Right atrium auricular region (tissue), 2 donors: ENCODE results near the gene COX6B1. TPM values are rescaled to one million over a fixed set of nuclear protein-coding genes. Genes with fewer than 3 reads are reported as not detected.

Experiments used
- DNase-seq: peaks from one replicate; pipeline ENCODE4 v3.0.0-alpha.2; 2019; ENCODE audit warnings: low spot score
- H3K27ac ChIP-seq, 2 donors: fragments of 200-600 bp; sonication (generic); 1 replicate in 1 of 2; 2 replicates in 1 of 2; pipeline ENCODE4 v1.5.1; 2016 to 2019
- H3K27me3 ChIP-seq, 2 donors: fragments of 200-600 bp; sonication (generic); one replicate each; pipeline versions ENCODE4 v1.5.1 to v1.6.0; 2017 to 2019
- H3K36me3 ChIP-seq: fragments of 200-600 bp; sonication (generic); one replicate; pipeline ENCODE4 v1.5.1; 2016
- H3K4me1 ChIP-seq, 2 donors: fragments of 200-600 bp; sonication (generic); one replicate each; pipeline versions ENCODE4 v1.5.1 to v1.6.0; 2017 to 2019
- H3K4me3 ChIP-seq, 2 donors: fragments of 200-600 bp; sonication (generic); 1 replicate in 1 of 2; 2 replicates in 1 of 2; pipeline ENCODE4 v1.5.1; 2017 to 2019; ENCODE audit warnings: mild to moderate bottlenecking in 1 of 2, moderate library complexity in 1 of 2
- H3K9me3 ChIP-seq, 2 donors: fragments of 200-600 bp; sonication (generic); one replicate each; pipeline ENCODE4 v1.5.1; 2019
- total RNA-seq, 2 donors: library from RNA; depleted of rRNA; stranded (reverse); fragments of >200 nt; gene quantifications; one replicate each; pipeline ENCODE4 v1.1.0, GENCODE V29; 2016
- TF ChIP-seq, protein P1 (sequence below), 2 donors: fragments of 200-600 bp; sonication (generic); IDR thresholded peaks; one replicate each; pipeline ENCODE4 v1.5.1; 2019; ENCODE audit warnings: antibody characterized with exemption in 2 of 2

Gene COX6B1
- total RNA-seq, 2 donors from 2014 or later: 1,397 to 1,663 TPM

DNA sequence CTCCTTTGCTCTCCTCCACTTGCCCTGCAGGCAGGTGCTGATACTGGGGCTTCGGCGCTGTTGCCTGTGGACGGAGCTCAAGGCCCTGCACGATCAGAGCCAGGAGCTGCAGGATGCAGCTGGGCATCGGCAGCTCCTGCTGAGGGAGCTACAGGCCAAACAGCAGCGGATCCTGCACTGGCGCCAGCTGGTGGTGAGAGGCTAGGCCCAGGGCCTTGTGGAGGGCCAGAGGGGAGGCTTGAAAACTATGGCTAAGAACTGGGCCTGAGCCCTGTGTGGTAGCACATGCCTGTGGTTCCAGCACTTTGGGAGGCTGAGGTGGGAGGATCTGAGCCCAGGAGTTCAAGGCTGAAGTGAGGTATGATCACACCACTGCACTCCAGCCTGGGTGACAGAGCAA is 29.3 kb upstream of the COX6B1 start:
- Histone ChIP-seq H3K27me3 (no peaks in the 10 kb centered on the region), H3K36me3 (no peaks in the 10 kb centered on the region), H3K27ac (no peak overlapping the region), H3K9me3 (no peaks in the 10 kb centered on the region), H3K4me3 (no peak overlapping the region), H3K4me1 (no peaks in the 10 kb centered on the region)
- DNase-seq: no peak
- TF ChIP-seq, protein P1, sequence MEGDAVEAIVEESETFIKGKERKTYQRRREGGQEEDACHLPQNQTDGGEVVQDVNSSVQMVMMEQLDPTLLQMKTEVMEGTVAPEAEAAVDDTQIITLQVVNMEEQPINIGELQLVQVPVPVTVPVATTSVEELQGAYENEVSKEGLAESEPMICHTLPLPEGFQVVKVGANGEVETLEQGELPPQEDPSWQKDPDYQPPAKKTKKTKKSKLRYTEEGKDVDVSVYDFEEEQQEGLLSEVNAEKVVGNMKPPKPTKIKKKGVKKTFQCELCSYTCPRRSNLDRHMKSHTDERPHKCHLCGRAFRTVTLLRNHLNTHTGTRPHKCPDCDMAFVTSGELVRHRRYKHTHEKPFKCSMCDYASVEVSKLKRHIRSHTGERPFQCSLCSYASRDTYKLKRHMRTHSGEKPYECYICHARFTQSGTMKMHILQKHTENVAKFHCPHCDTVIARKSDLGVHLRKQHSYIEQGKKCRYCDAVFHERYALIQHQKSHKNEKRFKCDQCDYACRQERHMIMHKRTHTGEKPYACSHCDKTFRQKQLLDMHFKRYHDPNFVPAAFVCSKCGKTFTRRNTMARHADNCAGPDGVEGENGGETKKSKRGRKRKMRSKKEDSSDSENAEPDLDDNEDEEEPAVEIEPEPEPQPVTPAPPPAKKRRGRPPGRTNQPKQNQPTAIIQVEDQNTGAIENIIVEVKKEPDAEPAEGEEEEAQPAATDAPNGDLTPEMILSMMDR (IDR thresholded peaks at IDR 0.05): no peak

DNA sequence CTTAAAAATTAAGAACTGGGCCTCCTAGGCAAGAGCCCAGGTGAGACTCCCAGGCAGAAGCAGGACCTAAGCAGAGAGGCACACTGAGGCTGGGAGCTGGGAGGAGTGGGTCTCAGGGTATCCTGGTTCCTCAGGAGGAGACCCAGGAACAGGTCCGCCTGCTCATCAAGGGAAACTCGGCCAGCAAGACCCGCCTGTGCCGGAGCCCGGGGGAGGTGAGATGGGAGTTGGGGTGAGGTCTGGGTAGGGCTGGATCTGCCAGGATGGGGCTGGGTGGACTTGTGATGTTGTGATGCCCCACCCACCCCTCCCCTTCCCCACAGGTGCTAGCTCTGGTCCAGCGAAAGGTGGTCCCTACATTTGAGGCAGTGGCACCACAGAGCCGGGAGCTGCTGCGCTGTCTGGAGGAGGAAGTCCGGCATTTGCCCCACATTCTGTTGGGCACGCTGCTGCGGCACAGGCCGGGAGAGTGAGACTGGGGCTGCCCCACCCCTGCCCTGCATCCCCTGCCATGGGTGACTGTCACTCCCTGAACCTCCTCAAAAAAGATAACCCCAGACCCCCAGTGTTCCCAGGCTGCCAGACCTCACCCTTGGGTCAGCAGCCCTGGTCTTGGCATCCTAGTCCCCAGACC is 28.7 kb upstream of the COX6B1 start:
- Histone ChIP-seq H3K4me3 (no peak overlapping the region), H3K9me3 (no peaks in the 10 kb centered on the region), H3K36me3 (no peaks in the 10 kb centered on the region), H3K4me1 (no peaks in the 10 kb centered on the region), H3K27me3 (no peaks in the 10 kb centered on the region), H3K27ac (no peak overlapping the region)
- TF ChIP-seq, protein P1 (IDR thresholded peaks at IDR 0.05): no peak
- no peak for DNase-seq

DNA sequence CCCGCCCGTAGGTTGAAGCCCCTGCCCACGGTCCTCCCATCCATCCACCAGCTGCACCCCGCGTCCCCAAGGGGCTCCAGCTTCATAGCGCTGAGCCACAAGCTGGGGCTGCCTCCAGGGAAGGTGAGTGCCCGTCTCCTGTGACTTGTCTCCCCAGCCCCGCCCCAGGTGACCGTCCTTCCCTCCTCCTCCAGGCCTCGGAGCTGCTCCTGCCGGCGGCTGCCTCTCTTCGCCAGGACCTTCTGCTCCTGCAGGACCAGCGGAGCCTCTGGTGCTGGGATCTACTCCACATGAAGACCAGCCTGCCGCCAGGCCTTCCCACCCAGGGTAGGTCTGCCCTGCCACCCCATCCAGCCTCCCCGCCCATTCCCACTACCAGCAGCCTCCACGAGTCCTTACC is 28.1 kb upstream of the COX6B1 start:
- no peak for DNase-seq
- TF ChIP-seq, protein P1 (IDR thresholded peaks at IDR 0.05): no peak
- H3K27ac ChIP-seq: no peak overlapping the region
- no peaks in the 10 kb centered on the region for H3K36me3 ChIP-seq
- no peaks in the 10 kb centered on the region for H3K27me3 ChIP-seq
- H3K4me3 ChIP-seq: no peak overlapping the region
- no peaks in the 10 kb centered on the region for H3K9me3 ChIP-seq
- H3K4me1 ChIP-seq: no peaks in the 10 kb centered on the region

DNA sequence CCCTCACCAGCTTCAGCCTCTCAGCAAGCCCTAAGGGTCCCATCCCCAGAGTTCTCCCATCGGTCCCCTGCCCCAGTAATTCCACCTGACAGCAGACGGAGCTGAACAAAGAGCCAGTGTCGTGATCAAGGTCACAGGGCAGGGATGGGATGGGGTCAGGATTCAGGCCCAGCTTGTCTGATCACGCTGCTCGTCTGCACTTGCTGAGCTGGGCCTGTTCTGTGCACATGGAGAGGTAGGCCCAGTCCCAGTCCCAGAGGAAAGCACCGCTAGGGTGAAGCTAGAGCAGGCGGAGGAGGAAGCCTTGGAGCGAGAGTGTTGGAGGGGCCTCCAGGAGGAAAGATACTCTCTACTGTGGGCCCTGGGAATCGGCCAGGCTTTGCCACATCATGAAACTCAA is 26.4 kb upstream of the COX6B1 start:
- DNase-seq: no peak
- Histone ChIP-seq H3K36me3 (no peaks in the 10 kb centered on the region), H3K4me1 (no peaks in the 10 kb centered on the region), H3K27ac (no peak overlapping the region), H3K4me3 (no peak overlapping the region), H3K27me3 (no peaks in the 10 kb centered on the region), H3K9me3 (no peaks in the 10 kb centered on the region)
- TF ChIP-seq, protein P1 (IDR thresholded peaks at IDR 0.05): no peak

DNA sequence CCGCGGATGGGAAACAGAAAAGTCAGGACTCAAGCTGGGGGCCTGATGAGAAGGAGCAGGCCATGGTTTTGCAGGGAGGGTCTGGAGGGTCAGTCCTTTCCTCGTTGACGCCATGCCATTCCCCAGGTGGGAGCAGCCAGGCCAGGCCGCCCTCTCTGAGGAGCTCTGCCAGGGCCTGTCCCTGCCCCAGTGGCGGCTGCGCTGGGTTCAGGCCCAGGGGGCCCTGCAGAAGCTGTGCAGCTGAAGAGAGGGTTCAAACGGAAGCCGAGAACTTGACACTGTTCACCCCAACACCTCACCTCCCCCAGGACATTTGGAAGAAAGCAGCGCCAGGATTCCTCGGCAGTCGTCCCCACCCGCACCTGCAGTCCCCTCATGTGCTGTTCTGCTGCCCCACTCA is 25.4 kb upstream of the COX6B1 start:
- TF ChIP-seq, protein P1 (IDR thresholded peaks at IDR 0.05): no peak
- DNase-seq: no peak
- Histone ChIP-seq H3K4me3 (no peak overlapping the region), H3K27ac (no peak overlapping the region), H3K9me3 (no peaks in the 10 kb centered on the region), H3K36me3 (no peaks in the 10 kb centered on the region), H3K4me1 (peaks cover 0 to under 1% of the 10 kb centered on the region in 2 donors), H3K27me3 (no peaks in the 10 kb centered on the region)
